Ovary (tissue), 3 donors: ENCODE measurements around the gene PCDHGB5.

Experiments
- CTCF ChIP-seq, 3 donors: fragments of 450-650 bp in 2 of 3; fragments of 200-600 bp in 1 of 3; IDR thresholded peaks; one replicate each; pipeline versions ENCODE4 v1.5.1 to v1.8.0; 2016 to 2022; ENCODE audit warnings: antibody characterized with exemption in 3 of 3, mild to moderate bottlenecking in 1 of 3
- EP300 ChIP-seq: sonication (generic); formaldehyde crosslinking; IDR thresholded peaks from one replicate; pipeline ENCODE4 v1.6.1; 2017; ENCODE audit warnings: antibody characterized with exemption
- POLR2A ChIP-seq: fragments of 450-650 bp; IDR thresholded peaks from one replicate; pipeline ENCODE4 v1.6.1; 2017; ENCODE audit warnings: antibody characterized with exemption, mild to moderate bottlenecking, moderate library complexity
- donor health status: DM: no; HTN: no; CAD: no.

- TF ChIP-seq CTCF (IDR thresholded peaks at IDR 0.05) (no peak), EP300 (no peak), POLR2A (no peak)
Observed at GRCh38 chr5:141362719-141363118, 35.0 kb upstream of the PCDHGB5 start.
